Ammon's horn (tissue), 1 donor: ENCODE results near the gene EEFSEC.

Source experiments
- DNase-seq: peaks from one replicate; pipeline ENCODE4 v3.0.0-alpha.2; 2016; ENCODE audit warnings: low spot score

EEFSEC gene

GRCh38 chr3:128316481-128316891 lies 163.2 kb downstream of the EEFSEC start:
- DNase-seq = no peak

GRCh38 chr3:128317101-128317697 lies 163.9 kb downstream of the EEFSEC start:
- DNase-seq = no peak

GRCh38 chr3:128317698-128318231 lies 164.5 kb downstream of the EEFSEC start:
- DNase-seq = no peak

- DNase-seq = no peak
Observed at GRCh38 chr3:128318275-128318941, 165.1 kb downstream of the EEFSEC start.

GRCh38 chr3:128319107-128319506 lies 165.8 kb downstream of the EEFSEC start:
- no peak for DNase-seq

- no peak for DNase-seq
Observed at GRCh38 chr3:128319741-128320141, 166.5 kb downstream of the EEFSEC start.

- no peak for DNase-seq
Observed at GRCh38 chr3:128320551-128321340, 167.5 kb downstream of the EEFSEC start.

- DNase-seq = no peak
Observed at GRCh38 chr3:128321418-128321817, 168.1 kb downstream of the EEFSEC start.

GRCh38 chr3:128322030-128323022 lies 169.0 kb downstream of the EEFSEC start:
- peak; percentile 40 for DNase-seq

GRCh38 chr3:128323206-128324081 lies 170.2 kb downstream of the EEFSEC start:
- no peak for DNase-seq

- DNase-seq = no peak
Observed at GRCh38 chr3:128324911-128325592, 171.8 kb downstream of the EEFSEC start.

GRCh38 chr3:128326051-128326823 lies 173.0 kb downstream of the EEFSEC start:
- DNase-seq = no peak

- no peak for DNase-seq
Observed at GRCh38 chr3:128327606-128328031, 174.3 kb downstream of the EEFSEC start.

- DNase-seq = no peak
Observed at GRCh38 chr3:128328546-128329458, 175.5 kb downstream of the EEFSEC start.

- DNase-seq = no peak
Observed at GRCh38 chr3:128329491-128330213, 176.4 kb downstream of the EEFSEC start.

GRCh38 chr3:128330214-128330842 lies 177.0 kb downstream of the EEFSEC start:
- DNase-seq = no peak
